Activated T-cell treated with anti-CD3 and anti-CD28 coated beads, Interleukin-2, amount 50 U/mL, for 1 hour (primary cell): ENCODE results near the gene TRIM17.
A peak's percentile ranks its signal among the peaks of the same experiment; 100 is the strongest.
"Not testable (repeated sequence)": the region's sequence is repeated elsewhere in the genome, so short reads cannot be mapped to it uniquely, and the experiment has no call there.

Experiments
- DNase-seq: peaks from one replicate; pipeline ENCODE4 v3.0.0-alpha.2; 2020

The TRIM17 gene

DNA sequence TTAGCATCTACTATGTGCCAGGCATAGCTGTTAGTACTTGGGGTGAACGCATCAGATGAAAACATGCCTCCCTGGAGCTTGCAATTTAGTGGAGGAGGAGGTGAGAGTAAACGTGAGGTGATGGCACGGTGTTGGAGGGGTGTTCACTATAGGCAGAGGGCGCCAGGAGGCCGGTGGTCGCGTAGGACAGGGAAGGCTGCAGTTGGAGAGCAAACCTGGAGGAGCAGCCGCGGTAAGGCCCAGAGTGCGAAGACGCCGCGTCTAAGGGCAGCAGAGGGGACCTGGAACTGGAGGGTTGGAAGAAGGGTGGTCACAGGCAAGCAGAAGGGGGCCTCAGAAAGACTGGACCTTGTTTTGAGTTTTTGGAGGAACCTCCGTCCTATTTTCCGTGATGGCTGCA lies 30.2 kb upstream of the TRIM17 start:
- DNase-seq = no peak

DNA sequence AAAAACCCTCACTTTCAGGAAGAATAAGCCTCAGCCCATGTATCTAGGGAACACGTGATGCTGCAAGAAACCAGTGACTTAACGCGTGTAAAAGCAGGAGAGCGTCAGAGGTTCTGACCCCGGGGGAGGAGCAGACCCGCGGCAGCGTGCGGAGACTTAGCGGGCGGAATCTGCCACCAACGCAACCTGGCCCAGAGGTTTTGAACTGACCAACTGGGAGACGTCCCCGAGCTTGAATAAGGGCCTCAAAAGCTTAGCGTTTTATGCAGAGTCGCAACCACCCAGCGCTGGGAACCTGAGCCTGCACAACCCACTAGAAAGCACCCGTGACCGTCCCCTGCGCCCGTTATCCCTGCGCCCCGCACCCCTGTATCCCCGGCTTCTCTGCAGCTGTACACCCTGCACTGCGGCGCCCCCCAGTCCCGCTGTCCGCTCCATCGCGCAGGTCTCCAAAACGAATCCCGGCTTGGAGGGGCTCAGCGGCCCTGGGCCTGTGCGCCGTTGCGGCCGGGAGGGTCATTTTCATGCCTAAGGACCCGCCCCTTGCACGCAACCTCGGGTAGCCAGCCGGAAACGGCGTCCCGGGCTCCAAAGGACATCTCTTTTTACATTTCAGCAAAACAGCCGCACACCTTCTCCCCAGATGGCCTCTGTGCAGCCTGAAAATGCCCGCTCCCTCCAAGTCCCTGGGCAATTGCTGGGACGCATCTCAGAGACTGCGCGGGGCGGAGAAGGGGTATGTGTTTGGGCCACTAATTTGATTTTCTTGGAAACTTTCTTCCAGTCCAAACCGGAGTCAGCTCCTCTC lies 29.4 kb upstream of the TRIM17 start:
- DNase-seq = peak; percentile 31

DNA sequence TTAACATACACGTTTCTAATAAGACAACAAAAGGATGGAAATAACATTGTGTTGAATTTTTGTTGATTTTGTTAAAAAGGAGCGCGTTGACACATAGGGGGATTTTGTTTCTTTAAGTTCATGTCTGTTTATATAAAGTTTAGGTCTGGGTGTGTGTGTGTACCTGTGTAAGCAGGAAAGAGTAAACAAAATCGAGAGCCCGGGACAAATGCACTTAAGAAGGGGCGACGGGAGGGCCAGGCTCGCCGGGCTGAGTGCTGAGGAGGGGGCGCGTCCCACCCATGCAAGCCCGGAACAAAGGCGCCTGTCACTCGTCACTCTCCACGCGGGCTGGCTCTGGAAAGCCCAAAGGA lies 28.8 kb upstream of the TRIM17 start:
- DNase-seq = no peak

DNA sequence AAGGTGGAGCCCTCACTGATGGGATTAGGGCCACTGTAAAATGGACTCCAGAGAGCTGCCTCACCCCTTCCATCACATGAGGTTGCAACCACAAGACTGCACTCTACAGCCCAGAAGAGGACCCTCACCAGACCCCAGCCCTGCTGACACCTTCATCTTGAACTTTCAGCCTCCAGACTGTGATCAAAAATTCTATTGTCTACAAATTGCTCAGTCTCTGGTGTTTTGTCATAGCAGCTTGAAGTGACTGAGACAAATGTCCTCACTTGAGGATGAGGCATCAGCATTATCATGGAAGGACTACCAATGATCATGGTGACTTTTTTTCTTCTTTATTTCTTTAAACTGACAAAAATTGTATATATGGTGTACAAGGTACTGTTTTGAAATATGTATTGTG lies 26.7 kb upstream of the TRIM17 start:
- DNase-seq = no peak

DNA sequence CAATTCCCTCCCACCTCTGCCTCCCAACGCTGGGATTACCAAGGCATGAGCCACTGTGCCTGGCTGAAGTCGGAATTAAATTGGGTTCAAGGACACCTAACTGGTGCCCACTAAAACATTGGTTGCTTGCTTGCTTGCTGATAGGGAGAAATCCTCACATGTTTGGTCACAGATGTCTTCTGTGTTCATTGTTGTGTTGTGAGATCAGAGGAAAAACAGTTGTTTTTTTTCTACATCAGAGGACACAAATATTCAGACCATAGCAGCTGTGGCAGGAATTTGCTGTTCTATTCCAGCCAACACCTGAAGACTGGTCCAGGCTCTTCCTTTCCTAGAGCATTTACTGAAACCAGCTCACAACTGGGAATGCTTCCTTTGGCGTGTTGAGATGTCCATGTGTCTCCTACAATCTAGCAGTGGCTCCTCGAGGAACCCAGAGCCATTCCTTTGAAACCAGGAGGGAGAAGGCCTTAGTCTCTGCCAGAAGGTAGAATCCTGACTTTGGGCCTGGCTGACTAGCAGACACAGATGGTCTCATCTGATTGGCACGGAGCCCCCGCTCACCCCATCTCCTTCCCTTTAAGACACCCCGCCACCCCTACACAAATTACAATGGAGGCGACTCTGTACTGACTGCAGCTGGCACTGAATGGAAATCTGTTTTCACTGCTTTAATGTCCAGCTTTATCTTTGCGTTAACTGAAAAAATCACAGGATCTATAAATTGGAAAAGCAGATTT lies 24.3 kb upstream of the TRIM17 start:
- DNase-seq = no peak

DNA sequence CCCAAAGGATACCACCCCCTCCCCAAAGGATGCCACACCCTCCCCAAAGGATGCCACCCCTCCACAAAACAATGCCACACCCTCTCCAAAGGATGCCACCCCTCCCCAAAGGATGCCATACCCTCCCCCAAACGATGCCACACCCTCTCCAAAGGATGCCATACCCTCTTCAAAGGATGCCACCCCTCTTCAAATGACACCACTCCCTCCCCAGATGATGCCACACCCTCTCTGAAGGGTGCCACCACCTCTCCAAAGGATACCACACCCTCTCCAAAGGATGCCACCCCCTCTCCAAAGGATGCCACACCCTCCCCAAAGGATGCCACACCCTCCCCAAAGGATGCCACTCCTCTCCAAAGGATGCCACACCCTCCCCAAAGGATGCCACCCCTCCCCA lies 21.6 kb upstream of the TRIM17 start:
- no peak for DNase-seq

DNA sequence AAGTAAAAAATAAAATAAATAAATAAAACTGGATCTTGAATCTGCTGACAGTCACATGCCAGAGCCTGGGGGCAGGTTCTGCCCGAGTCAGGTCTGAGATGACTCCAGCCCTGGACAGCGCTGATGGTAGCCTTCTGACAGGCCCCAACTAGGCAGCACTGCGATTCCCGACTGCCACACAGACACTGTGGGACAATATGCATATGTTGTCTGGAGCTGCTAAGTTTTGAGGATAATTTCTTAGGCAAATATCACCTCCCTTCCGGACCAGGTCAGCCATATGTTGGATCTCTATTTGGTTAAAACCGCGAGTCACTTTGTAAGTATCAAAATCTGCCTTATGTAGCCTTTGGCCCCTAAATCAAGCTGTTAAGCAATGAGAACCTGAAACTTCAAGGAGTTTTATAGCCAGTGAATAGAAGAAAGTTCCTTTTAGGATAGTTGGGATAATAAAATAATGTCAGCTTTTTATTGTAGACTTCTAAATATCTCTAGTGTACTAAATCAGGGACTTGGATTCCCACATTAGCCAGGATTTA lies 20.8 kb upstream of the TRIM17 start:
- no peak for DNase-seq

DNA sequence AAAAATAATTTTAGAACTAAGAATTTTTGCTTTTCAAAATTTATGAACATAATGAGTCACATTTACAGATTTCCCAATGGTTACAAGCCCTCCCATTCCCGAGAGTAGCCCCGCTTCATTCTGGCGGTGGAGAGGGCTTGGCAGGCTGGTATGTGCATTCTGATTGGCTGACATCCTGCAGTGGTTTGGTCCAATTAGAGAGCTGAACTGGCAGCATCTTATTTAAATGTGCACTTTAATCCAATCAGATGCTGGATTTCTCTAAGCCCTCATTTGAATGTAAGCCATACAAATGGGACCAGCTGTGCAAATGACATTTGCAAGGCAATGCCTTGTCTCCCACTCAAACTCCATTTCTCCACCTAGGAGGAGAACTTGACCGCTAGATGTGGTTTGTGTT lies 18.0 kb upstream of the TRIM17 start:
- DNase-seq = no peak

DNA sequence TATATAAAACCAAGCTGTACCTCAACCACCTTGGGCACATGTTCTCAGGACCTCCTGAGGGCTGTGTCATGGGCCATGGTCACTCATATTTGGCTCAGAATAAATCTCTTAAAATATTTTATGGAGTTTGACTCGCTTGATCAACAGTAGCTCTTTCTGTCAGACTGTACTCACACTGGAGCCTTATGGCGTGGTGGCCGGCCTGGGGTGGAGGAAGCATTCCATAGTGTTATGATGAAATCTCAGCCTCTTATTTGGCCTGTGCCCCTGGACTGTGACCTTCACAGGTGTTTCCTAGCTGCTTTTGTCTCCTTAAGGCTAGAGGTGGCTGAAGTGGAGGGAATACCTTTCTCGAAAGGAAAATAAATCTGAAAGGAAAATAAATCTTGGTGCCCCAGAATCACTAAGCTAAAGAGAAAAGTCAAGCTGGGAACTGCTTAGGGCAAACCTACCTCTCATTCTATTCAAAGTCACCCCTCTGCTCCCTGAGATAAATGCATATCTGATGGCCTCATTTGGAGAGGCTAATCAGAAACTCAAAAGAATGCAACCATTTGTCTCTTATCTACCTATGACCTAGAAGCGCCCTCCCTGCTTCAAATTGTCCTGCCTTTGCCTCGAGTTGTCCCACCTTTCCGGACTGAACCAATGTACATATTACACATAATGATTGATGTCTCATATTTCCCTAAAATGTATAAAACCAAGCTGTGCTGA lies 16.8 kb upstream of the TRIM17 start:
- not testable (repeated sequence) for DNase-seq

DNA sequence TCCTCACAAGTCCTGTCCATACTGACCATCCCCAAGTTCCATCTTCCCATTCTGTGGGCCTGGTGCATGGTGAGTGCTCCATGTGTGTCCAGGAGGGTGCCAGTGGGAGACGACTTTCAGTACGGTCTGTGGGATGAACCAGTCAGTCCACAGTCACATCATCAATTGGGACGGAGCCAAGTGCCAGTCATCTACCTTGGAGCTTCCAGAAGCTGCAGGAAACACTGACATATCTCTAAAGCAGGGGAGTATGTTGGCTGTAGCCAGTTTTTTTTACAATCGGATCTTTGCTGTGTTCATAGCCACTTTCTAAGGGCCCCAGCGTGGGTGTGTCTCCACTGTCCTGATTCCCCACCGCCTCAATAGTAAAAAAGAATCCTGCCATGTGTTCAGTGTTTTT lies 13.6 kb upstream of the TRIM17 start:
- no peak for DNase-seq

DNA sequence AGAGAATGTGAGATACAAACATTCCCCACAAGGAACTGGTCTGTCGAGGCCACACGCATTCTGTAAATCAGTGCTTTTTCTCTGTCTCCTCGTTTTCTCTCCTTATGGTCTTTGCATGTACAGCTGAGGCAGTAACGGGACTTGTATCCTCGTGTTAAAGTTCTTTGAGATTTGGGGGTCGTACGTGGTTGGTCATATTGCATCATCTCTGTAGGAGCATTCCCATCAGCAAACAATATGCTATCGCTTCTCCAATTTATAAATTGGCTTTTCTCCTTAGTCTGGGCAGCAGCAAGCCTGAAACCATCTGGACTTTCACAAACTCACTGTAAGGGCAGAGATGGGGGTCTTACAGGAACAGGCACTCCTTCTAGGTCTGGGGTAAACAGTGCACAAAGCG lies 13.0 kb upstream of the TRIM17 start:
- no peak for DNase-seq

DNA sequence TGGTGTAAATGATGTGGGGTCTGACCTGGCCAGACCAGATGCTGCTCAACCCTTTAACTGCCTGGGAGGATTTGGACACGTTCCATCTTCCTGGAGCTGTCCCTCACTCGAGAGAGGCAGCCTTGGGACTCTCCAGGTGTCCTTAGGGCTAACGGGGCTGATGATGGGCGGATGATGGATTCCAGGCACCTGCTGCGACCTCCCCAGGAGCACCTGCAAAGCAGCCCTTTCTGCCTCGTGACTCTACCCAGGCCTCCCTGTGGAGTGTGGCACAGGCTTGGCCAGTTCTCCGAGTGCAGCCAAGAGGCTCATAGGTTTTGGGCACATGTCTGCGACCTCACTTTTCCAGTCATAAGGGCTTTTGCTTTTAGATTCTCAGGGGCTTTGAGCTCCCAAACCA lies 12.3 kb upstream of the TRIM17 start:
- no peak for DNase-seq

DNA sequence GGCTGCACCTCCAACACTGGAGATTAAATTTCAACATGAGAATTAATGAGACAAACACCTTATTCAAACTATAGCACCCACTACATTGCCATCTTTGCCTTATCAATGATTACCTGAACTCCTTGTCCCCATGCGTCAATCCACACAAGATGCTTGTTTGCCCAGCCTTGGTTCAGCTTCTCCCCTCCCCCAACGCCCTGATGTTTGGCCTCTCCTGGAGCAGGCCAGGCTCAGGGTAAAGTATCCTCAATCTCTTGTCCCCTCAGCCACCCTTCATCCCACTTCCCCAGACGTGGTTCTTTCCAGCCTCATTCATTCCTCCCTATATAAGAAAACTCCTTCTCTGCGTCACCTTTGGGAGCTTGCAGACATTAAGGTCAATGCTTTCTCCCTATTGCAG lies 11.8 kb upstream of the TRIM17 start:
- DNase-seq = no peak

DNA sequence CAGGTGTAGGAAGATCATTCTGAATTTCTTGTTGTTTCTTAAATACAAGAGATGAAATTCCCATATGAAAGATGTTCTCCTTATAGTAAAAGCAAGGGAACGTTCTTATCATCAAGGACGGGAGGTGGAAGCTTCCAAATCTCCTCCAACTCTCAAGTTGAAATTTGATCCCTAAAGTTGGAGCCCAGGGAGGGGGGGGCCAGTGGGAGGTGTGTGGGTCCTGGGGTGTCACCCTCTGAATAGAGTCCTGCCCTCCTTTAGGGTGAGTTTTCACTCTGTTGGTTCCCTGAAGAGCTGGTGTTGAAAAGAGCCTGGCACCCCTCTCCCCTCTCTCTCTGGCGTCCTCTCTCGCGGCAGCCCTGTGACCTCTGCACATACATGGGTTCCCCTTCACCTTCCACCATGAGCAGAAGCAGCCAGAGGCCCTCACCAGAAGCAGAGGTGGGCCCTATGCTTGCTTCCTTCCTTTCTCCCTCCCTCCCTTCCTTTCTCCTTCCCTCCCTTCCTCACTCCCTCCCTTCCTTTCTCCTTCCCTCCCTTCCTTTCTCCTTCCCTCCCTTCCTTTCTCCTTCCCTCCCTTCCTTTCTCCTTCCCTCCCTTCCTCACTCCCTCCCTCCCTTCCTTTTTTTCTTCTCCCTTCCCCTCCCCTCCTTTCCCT lies 10.0 kb upstream of the TRIM17 start:
- DNase-seq = no peak

DNA sequence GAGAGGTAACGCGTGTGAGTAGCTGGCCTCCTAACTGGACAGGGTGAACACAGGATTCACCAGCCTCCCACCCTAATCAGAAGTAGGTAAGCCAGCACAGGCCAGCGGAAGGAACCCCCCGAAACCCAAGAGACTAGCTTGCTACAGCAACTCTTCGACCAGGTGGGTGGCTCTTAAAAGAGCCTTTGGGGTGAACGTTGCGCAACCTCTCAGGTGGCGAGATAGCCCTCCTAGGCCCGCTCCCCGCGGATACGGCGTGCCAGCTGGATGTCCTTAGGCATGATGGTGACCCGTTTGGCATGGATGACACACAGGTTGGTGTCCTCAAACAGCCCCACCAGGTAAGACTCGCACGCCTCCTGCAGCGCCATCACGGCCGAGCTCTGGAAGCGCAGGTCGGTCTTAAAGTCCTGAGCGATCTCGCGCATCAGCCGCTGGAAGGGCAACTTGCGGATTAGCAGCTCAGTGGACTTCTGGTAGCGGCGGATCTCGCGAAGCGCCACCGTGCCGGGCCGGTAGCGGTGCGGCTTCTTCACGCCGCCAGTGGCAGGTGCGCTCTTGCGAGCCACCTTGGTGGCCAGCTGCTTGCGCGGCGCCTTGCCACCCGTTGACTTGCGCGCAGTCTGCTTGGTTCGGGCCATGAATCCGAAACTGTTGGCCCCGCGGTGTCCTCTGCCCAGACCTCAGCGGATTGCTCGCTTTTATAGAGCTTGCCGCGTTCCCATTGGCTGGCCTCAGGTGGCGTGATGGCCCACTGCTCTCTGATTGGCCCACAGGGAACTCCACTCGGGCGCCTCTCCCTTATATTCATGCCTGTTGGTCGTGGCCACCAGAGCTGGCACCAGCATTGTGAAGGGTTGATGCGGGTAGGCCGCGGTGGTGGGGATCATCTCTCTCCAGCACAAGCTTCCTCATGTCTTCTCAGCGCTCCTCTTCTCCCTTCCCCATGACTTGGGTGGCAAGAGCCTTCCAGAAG lies 8.3 kb upstream of the TRIM17 start:
- DNase-seq = no peak

DNA sequence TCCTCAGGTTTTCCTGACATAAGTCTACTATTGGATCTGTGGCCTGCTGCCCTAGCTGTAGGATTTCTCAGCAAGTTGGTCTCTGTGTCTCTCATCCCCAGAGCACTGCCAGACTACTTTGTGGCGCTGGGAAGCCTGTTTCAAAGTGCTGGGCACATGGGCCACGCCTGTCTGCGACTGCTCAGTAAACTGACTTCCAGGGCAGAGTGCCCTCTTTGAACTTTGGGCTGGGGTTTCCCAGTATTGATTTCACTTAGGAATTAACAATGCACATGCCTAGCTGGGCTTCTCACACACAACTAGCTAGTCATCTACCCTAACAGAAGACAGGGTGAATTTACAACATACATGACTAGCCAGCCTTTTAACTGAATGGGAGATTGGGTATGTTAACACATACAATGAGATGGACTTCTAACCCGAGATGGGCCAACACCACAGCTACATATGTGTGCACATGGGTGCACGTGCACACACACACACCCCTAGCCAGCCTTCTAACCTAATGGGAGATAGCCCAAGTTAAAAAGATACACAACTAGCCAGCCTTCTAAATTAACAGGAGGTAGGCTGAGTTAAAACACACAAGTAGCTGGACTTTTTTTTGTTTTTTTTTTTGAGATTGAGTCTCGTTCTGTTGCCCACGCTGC lies 6.9 kb upstream of the TRIM17 start:
- DNase-seq = no peak

DNA sequence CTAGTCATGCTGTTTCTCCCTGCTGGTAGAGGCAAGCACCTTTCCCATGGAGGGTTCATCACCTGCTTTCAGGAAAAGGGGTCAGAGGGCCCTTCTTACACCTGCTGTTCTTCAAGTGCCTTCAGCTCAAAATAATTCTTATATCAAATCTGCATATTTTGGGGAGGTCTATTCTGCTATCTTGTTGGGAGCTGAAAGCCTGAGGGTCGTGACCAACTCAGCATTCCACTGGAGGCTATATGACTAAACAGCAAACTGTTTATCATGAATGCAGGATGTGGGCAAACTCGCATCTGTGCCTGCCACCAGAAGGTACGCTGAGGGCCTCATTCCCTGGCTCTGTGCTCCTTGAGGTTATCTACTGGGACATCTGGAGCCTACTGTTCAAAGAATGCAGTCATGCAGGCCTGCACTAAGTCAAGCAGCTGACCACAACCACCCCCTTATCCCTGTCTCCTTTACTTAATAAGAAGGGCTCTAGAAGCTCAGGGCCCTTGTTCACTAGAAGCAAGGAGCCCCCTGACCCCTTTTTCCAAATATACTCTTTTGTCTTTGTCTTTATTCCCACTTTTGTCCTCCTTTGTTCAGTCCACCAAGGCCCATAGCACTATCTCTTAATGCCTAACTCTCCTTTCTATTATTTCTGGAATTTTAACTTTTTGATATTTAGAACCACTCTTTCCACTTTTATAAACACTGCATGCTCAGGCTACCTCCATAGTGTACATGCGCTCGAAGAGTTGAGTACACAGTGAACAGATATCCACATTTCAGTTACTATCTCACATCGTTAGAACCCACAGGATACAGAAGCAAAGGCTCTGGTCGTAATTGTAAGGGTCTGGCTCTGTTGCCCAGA lies 4.5 kb upstream of the TRIM17 start:
- no peak for DNase-seq

DNA sequence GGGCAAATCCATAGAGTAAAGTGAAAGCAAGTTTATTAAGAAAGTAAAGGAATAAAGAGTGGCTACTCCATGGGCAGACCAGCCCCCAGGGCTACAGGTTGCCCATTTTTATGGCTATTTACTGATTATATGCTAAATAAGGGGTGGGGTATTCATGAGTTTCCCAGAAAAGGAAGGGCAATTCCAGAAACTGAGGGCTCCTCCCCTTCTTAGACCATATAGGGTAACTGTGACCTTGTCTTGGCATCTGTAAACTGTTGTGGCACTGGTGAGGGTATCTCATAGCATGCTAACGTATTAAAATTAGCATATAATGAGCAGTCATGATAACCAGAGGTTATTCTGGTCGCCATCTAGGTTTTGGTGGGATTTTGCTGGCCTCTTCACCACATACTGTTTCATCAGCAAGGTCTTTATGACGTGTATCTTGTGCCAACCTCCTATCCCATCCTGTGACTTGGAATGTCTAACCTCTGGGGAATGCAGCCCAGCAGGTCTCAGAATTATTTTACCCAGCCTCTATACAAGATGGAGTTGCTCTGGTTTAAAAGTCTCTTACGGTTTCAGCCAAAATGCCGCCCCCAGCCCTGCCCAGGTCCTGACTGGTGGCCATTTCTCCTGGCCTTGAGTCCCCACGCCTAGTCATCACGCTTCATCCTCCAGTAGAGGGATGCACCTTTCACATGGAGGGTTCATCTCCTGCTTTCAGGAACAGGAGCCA lies 982 bp upstream of the TRIM17 start:
- DNase-seq = no peak

DNA sequence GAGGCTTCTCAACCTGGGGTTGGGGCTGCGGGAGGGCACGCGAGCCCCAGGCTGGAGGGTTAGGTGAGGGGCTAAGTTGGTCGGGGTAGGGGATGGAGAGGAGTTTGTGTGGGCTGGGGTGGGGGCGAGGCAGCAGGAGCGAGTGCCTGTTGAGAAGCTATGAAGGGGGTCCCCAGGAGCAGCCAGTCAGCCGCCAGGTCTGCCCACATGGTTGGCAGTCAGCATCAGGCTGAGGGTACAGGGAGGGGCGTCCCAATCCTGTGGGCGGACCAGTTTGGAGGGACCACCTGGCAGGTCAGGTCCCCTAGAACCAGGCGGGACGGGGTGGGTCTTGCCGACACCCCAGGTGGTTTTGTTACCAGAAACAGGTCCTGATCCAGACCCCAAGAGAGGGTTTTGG lies 400 bp upstream of the TRIM17 start:
- no peak for DNase-seq

DNA sequence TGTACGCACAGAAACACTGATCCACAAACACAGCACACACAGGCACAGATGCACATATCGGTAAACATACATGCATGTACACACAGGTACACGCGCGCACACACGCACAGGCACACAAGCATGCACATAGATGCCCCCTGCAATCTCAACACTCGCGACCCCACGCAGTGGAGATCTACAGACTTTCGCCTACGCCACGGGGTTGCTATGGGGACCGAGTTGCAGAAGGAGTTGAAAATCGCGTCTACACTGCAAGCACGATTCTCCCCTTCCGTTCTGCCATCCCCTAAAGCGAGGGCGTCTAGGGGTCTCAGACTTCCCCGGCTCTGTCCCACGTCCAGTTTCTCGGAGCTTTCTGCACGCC lies 826 bp downstream of the TRIM17 start:
- DNase-seq = no peak
